BLaER1 (cell line): ENCODE measurements around the gene OR52B2.
"Not testable (repeated sequence)": the region's sequence is repeated elsewhere in the genome, so short reads cannot be mapped to it uniquely, and the experiment has no call there.

Experiments
- H3K27ac ChIP-seq: shearing (Covaris generic); formaldehyde crosslinking; 2 replicates; pipeline ENCODE4 v1.8.1; 2022
- H3K27me3 ChIP-seq: shearing (Covaris generic); formaldehyde crosslinking; 2 replicates; pipeline ENCODE4 v1.8.1; 2022
- H3K36me3 ChIP-seq: shearing (Covaris generic); formaldehyde crosslinking; 2 replicates; pipeline ENCODE4 v1.8.1; 2022
- H3K4me1 ChIP-seq: shearing (Covaris generic); formaldehyde crosslinking; 2 replicates; pipeline ENCODE4 v1.8.1; 2022
- H3K4me2 ChIP-seq: shearing (Covaris generic); formaldehyde crosslinking; 2 replicates; pipeline ENCODE4 v1.8.1; 2022
- H3K4me3 ChIP-seq: shearing (Covaris generic); formaldehyde crosslinking; 2 replicates; pipeline ENCODE4 v1.8.1; 2022
- H3K9ac ChIP-seq: shearing (Covaris generic); formaldehyde crosslinking; 2 replicates; pipeline ENCODE4 v1.8.1; 2022
- H3K9me3 ChIP-seq: shearing (Covaris generic); formaldehyde crosslinking; 2 replicates; pipeline ENCODE4 v1.8.1; 2022
- H4K20me1 ChIP-seq: shearing (Covaris generic); formaldehyde crosslinking; 2 replicates; pipeline ENCODE4 v1.8.1; 2022
- Cebpa-rat ChIP-seq: shearing (Covaris generic); IDR thresholded peaks from 2 replicates; pipeline ENCODE4 v1.8.1; 2022

OR52B2 gene

GRCh38 chr11:6156628-6157359, 13.3 kb downstream of the OR52B2 start:
- no peak overlapping the region for H3K4me3 ChIP-seq
- H3K4me2 ChIP-seq: no peak overlapping the region
- H3K36me3 ChIP-seq: no peaks in the 10 kb centered on the region
- H3K9me3 ChIP-seq: no peaks in the 10 kb centered on the region
- no peaks in the 10 kb centered on the region for H3K4me1 ChIP-seq
- no peak overlapping the region for H3K9ac ChIP-seq
- H3K27me3 ChIP-seq: no peaks in the 10 kb centered on the region
- no peak overlapping the region for H3K27ac ChIP-seq
- no peaks in the 10 kb centered on the region for H4K20me1 ChIP-seq
- no peak for TF ChIP-seq Cebpa-rat

GRCh38 chr11:6152126-6152525, 18.0 kb downstream of the OR52B2 start:
- H3K4me2 ChIP-seq: no peak overlapping the region
- H3K9ac ChIP-seq: no peak overlapping the region
- H3K4me3 ChIP-seq: no peak overlapping the region
- no peaks in the 10 kb centered on the region for H3K4me1 ChIP-seq
- H3K27me3 ChIP-seq: no peaks in the 10 kb centered on the region
- H3K36me3 ChIP-seq: no peaks in the 10 kb centered on the region
- H3K9me3 ChIP-seq: no peaks in the 10 kb centered on the region
- no peak overlapping the region for H3K27ac ChIP-seq
- H4K20me1 ChIP-seq: no peaks in the 10 kb centered on the region
- no peak for TF ChIP-seq Cebpa-rat

GRCh38 chr11:6151117-6151516, 19.0 kb downstream of the OR52B2 start:
- Histone ChIP-seq H3K27me3 (no peaks in the 10 kb centered on the region), H4K20me1 (no peaks in the 10 kb centered on the region), H3K4me3 (no peak overlapping the region), H3K9me3 (no peaks in the 10 kb centered on the region), H3K36me3 (no peaks in the 10 kb centered on the region), H3K27ac (no peak overlapping the region), H3K4me2 (no peak overlapping the region), H3K9ac (no peak overlapping the region), H3K4me1 (no peaks in the 10 kb centered on the region)
- no peak for TF ChIP-seq Cebpa-rat

GRCh38 chr11:6143737-6144136, 26.4 kb downstream of the OR52B2 start:
- not testable (repeated sequence) for H4K20me1 ChIP-seq, H3K36me3 ChIP-seq, H3K4me1 ChIP-seq, H3K27ac ChIP-seq, H3K9me3 ChIP-seq, H3K27me3 ChIP-seq, H3K4me2 ChIP-seq, H3K9ac ChIP-seq, H3K4me3 ChIP-seq

- Histone ChIP-seq H3K36me3 (no peaks in the 10 kb centered on the region), H3K4me1 (no peaks in the 10 kb centered on the region), H3K27me3 (no peaks in the 10 kb centered on the region), H3K9me3 (no peaks in the 10 kb centered on the region), H4K20me1 (no peaks in the 10 kb centered on the region), H3K4me2 (no peak overlapping the region), H3K4me3 (no peak overlapping the region), H3K27ac (no peak overlapping the region), H3K9ac (no peak overlapping the region)
- no peak for TF ChIP-seq Cebpa-rat
These were observed 27.2 kb downstream of the OR52B2 start for GRCh38 chr11:6142936-6143335.

GRCh38 chr11:6135936-6136335, 34.2 kb downstream of the OR52B2 start:
- H3K4me1 ChIP-seq, H3K4me2 ChIP-seq, H3K4me3 ChIP-seq, H4K20me1 ChIP-seq, H3K27me3 ChIP-seq, H3K27ac ChIP-seq, H3K36me3 ChIP-seq, H3K9me3 ChIP-seq, H3K9ac ChIP-seq: not testable (repeated sequence)

GRCh38 chr11:6132431-6132830, 37.7 kb downstream of the OR52B2 start:
- Histone ChIP-seq H3K4me2 (no peak overlapping the region), H3K9me3 (no peaks in the 10 kb centered on the region), H3K4me3 (no peak overlapping the region), H3K36me3 (no peaks in the 10 kb centered on the region), H3K27ac (no peak overlapping the region), H3K9ac (no peak overlapping the region), H4K20me1 (no peaks in the 10 kb centered on the region), H3K27me3 (no peaks in the 10 kb centered on the region), H3K4me1 (no peaks in the 10 kb centered on the region)
- no peak for TF ChIP-seq Cebpa-rat

- Histone ChIP-seq H3K4me2 (no peak overlapping the region), H3K9me3 (no peaks in the 10 kb centered on the region), H3K36me3 (no peaks in the 10 kb centered on the region), H3K27me3 (no peaks in the 10 kb centered on the region), H3K27ac (no peak overlapping the region), H3K4me1 (no peaks in the 10 kb centered on the region), H3K4me3 (no peak overlapping the region), H4K20me1 (no peaks in the 10 kb centered on the region), H3K9ac (no peak overlapping the region)
- TF ChIP-seq Cebpa-rat: no peak
These were observed 40.5 kb downstream of the OR52B2 start for GRCh38 chr11:6129635-6130034.

GRCh38 chr11:6129011-6129410, 41.1 kb downstream of the OR52B2 start:
- no peak for TF ChIP-seq Cebpa-rat
- no peak overlapping the region for H3K4me2 ChIP-seq
- no peaks in the 10 kb centered on the region for H3K36me3 ChIP-seq

GRCh38 chr11:6127881-6128280, 42.2 kb downstream of the OR52B2 start:
- Histone ChIP-seq H3K4me2 (no peak overlapping the region), H3K4me3 (no peak overlapping the region), H3K9me3 (no peaks in the 10 kb centered on the region)

More at GRCh38 chr11:6129011-6129410, 41.1 kb downstream of the OR52B2 start:
- no peaks in the 10 kb centered on the region for H3K27me3 ChIP-seq
- no peaks in the 10 kb centered on the region for H3K9me3 ChIP-seq
- no peak overlapping the region for H3K9ac ChIP-seq
- H3K4me3 ChIP-seq: no peak overlapping the region
- H3K27ac ChIP-seq: no peak overlapping the region
- no peaks in the 10 kb centered on the region for H3K4me1 ChIP-seq
- H4K20me1 ChIP-seq: no peaks in the 10 kb centered on the region

GRCh38 chr11:6124245-6124644, 45.9 kb downstream of the OR52B2 start:
- Histone ChIP-seq H3K36me3 (no peaks in the 10 kb centered on the region), H3K9me3 (peaks cover under 1% of the 10 kb centered on the region; the same call in 1 of the 2 replicates), H3K27ac (no peak overlapping the region), H3K4me2 (no peak overlapping the region), H3K9ac (no peak overlapping the region), H3K4me1 (no peaks in the 10 kb centered on the region), H4K20me1 (no peaks in the 10 kb centered on the region), H3K27me3 (no peaks in the 10 kb centered on the region), H3K4me3 (no peak overlapping the region)
- no peak for TF ChIP-seq Cebpa-rat

More at GRCh38 chr11:6127881-6128280, 42.2 kb downstream of the OR52B2 start:
- Histone ChIP-seq H3K27ac (no peak overlapping the region), H3K9ac (no peak overlapping the region), H4K20me1 (no peaks in the 10 kb centered on the region), H3K36me3 (no peaks in the 10 kb centered on the region), H3K27me3 (no peaks in the 10 kb centered on the region), H3K4me1 (no peaks in the 10 kb centered on the region)
- TF ChIP-seq Cebpa-rat: no peak
